AG09319 (cell line): ENCODE measurements around the gene DNAJB7.

Experiments
- DNase-seq: peaks from one replicate; pipeline ENCODE4 v3.0.0-alpha.2; 2010; ENCODE audit warnings: low read depth; ENCODE audit errors: extremely low read depth
- CTCF ChIP-seq: IDR thresholded peaks from 2 replicates; pipeline ENCODE4 v1.5.1; 2011; ENCODE audit warnings: low read depth, mild to moderate bottlenecking, inconsistent platforms, low read length, moderate library complexity

The DNAJB7 gene

GRCh38 chr22:40818747-40819598 is 42.9 kb downstream of the DNAJB7 start, which contains the start of gene SLC25A17:
Gene SLC25A17, minus strand, starts transcription at chr22:40819346. Its CDS starts 98 bp downstream, at chr22:40819248.
- DNase-seq: peak; percentile 30
- peak; percentile 52 for TF ChIP-seq CTCF

- no peak for TF ChIP-seq CTCF
Observed at GRCh38 chr22:40818192-40818746, 43.6 kb downstream of the DNAJB7 start.

GRCh38 chr22:40817737-40818136 is 44.2 kb downstream of the DNAJB7 start:
- no peak for TF ChIP-seq CTCF
- DNase-seq: no peak

More at GRCh38 chr22:40818192-40818746, 43.6 kb downstream of the DNAJB7 start:
- no peak for DNase-seq

GRCh38 chr22:40813912-40814315 is 48.0 kb downstream of the DNAJB7 start:
- DNase-seq: no peak
- no peak for TF ChIP-seq CTCF
